Activated gamma-delta T cell treated with Interleukin-2 at 50 U/mL for 16 hours (primary cell): Measurements from ENCODE around the gene LSM14A.
A peak's percentile ranks its signal among the peaks of the same experiment; 100 is the strongest.
"Not testable (repeated sequence)": the region's sequence is repeated elsewhere in the genome, so short reads cannot be mapped to it uniquely, and the experiment has no call there.

Experiments
- DNase-seq: peaks from one replicate; pipeline ENCODE4 v3.0.0-alpha.2; 2020

Gene LSM14A

GRCh38 chr19:34159541-34159940 is 12.8 kb upstream of the LSM14A start:
- DNase-seq, result not testable (repeated sequence)

GRCh38 chr19:34161902-34162301 is 10.4 kb upstream of the LSM14A start:
- DNase-seq, result not testable (repeated sequence)

GRCh38 chr19:34165295-34165738 is 7.0 kb upstream of the LSM14A start:
- no peak for DNase-seq

- not testable (repeated sequence) for DNase-seq
Observed at GRCh38 chr19:34169475-34170199, 2.7 kb upstream of the LSM14A start.

GRCh38 chr19:34171539-34171876 is 796 bp upstream of the LSM14A start:
- DNase-seq, result peak; percentile 5

DNA sequence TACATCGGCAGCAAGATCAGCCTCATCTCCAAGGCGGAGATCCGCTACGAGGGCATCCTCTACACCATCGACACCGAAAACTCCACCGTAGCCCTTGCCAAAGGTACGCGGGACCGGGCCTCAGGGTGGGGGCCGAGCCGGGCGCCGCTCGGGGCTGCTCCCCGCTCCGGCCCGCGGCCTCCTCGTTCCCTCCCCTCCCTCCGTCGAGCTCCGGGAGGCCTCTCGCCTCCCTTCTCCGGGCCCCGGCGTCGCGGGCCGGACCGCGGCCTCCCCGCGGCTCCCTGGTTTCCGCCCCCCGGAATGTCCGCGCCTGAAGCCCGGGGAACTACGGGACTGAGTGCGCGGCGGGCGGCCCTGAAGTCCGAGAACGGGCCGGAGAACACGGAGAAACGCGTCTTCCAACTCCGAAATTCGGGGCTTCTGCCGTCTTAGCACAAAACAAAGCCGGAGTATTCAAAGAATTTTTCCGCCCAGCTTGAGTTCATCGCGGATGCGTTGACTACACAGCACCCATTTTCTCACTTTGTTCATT is 423 bp downstream of the LSM14A start:
- DNase-seq, result peak; percentile 21

DNA sequence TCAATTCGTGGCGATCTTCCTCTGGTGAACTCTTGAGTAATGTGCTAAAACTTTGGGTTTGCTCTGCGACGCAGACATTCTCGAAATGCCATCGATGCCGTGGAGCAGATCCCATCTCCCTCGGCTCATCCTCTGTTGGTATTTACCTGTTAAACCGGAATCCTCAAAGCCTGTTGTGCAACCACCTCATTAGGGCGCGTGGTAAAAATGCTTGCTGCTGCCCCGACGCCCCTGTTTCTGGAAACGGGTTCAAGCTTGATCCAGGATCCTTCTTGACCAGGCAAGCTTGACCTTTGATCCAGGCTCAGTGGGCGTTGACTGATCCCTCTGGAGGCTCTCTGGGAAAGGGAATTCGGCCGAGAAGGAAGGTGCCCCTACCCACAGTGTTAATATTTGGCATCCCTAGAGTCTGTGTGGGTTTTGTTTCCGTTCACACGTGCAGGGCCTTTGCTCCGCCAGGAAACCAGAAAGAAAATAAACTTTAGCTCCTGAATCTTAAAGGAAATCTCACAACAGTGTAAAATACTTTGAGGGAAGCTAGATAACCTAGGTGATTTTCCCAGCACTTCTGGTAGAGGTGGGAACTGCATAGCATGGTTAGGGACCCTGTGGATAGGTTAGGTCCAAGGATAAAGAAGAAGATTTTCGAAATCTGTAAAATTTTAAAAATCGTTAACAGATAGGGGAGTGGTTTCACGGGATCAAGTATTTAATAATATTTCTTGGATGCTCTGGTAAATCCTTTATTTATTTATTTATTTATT is 1.1 kb downstream of the LSM14A start:
- DNase-seq, result no peak

- not testable (repeated sequence) for DNase-seq
Observed at GRCh38 chr19:34175173-34175572, 2.9 kb downstream of the LSM14A start.

GRCh38 chr19:34176581-34176980 is 4.3 kb downstream of the LSM14A start:
- no peak for DNase-seq

DNA sequence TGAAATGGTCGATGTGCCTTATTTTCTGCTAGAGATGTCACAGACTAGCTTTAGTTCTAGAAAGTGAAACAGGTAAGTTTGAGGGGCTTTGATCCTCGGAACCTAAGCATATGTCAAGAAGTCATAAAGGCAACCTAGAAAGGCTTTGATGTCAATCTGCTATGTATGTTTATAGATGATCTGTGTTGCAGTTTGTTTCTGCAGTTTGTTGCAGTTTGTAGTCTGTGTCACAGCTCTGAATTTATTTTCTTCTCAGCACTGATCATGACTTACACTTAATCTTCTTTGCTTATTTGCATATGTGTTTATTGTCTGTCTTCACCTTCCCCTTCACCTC is 5.9 kb downstream of the LSM14A start:
- no peak for DNase-seq

GRCh38 chr19:34179066-34179465 is 6.8 kb downstream of the LSM14A start:
- DNase-seq, result no peak

GRCh38 chr19:34180273-34180672 is 8.0 kb downstream of the LSM14A start:
- no peak for DNase-seq

GRCh38 chr19:34180709-34181108 is 8.4 kb downstream of the LSM14A start:
- DNase-seq, result no peak

- no peak for DNase-seq
Observed at GRCh38 chr19:34181111-34181864, 9.0 kb downstream of the LSM14A start.

- no peak for DNase-seq
Observed at GRCh38 chr19:34182125-34182524, 9.8 kb downstream of the LSM14A start.

GRCh38 chr19:34184880-34185491 is 12.7 kb downstream of the LSM14A start:
- no peak for DNase-seq

- DNase-seq, result no peak
Observed at GRCh38 chr19:34186205-34186604, 13.9 kb downstream of the LSM14A start.

DNA sequence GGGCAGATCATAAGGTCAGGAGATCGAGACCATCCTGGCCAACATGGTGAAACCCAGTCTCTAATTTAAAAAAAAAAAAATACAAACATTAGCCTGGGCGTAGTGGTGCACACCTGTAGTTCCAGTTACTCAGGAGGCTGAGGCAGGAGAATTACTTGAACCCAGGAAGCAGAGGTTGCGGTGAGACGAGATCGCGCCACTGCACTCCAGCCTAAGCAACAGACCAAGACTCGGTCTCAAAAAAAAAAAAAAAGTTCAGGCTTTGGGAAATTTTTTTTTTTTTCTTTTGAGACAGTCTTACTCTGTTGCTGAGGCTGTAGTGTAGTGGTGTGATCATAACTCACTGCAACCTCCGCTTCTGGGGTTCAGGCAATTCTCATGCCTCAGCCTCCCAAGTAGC is 14.7 kb downstream of the LSM14A start:
- no peak for DNase-seq

GRCh38 chr19:34188408-34188807 is 16.1 kb downstream of the LSM14A start:
- no peak for DNase-seq

DNA sequence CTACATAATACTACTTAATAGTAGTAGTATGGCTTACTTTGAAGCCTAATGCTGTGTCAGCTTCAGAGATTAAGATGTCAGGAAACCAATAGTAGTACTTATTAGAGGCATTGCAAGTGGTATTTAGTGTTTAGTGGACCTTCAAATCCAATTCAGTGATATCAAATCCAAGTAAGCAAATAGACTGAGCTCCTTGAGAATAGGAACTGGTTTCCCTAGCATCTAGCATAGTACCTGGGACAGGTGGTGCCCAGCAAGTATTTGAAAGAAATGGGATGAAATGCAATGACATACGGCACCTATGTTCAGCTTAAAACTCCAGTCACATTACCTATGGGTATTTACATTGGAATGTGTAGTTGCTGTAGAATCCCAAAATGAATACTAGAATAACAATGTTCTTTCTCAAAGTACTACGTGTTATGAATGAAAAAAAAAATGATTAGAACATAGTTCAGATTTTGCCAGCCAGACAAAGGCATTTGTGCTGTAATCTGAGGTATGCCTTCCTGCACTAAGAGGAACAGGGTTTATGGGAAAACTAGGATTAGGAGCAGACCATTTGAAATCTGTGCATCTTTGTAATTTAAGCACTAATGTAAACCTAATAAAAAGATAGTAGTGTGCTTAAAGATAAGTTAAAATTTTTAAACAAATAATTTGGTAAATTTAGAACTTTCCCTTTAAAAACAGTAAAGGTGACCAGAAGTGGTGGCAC is 17.1 kb downstream of the LSM14A start:
- DNase-seq, result no peak

- no peak for DNase-seq
Observed at GRCh38 chr19:34189917-34190425, 17.7 kb downstream of the LSM14A start.

GRCh38 chr19:34191355-34191962 is 19.2 kb downstream of the LSM14A start:
- DNase-seq, result no peak
